ENCODE results near the gene CD300C.
"Not testable (repeated sequence)": the region's sequence is repeated elsewhere in the genome, so short reads cannot be mapped to it uniquely, and the experiment has no call there.

The CD300C gene

GRCh38 chr17:74571621-74572270 lies 25.8 kb upstream of the CD300C start:
- Mint-ChIP-seq H3K36me3 (ENCODE audit: insufficient read depth) (no peaks in the 10 kb centered on the region), H3K27me3 (peaks cover 59% of the 10 kb centered on the region), H3K27ac (ENCODE audit: low read depth) (no peak overlapping the region), H3K9me3 (no peaks in the 10 kb centered on the region), H3K4me3 (no peak overlapping the region), H3K4me1 (peaks cover 5% of the 10 kb centered on the region)
- ATAC-seq (replicated peaks; ENCODE audit: extremely low read depth, poor library complexity, severe bottlenecking) (no peak), DNase-seq (ENCODE audit: low spot score in 2 of 2) (no peak)

GRCh38 chr17:74569020-74570003 lies 23.4 kb upstream of the CD300C start:
- H3K27ac Mint-ChIP-seq (ENCODE audit: low read depth) = no peak overlapping the region
- DNase-seq (ENCODE audit: low spot score in 2 of 2) (no peak), ATAC-seq (replicated peaks; ENCODE audit: extremely low read depth, poor library complexity, severe bottlenecking) (no peak)
- H3K36me3 Mint-ChIP-seq (ENCODE audit: insufficient read depth) = no peaks in the 10 kb centered on the region
- H3K27me3 Mint-ChIP-seq = peaks cover 46% of the 10 kb centered on the region
- no peaks in the 10 kb centered on the region for H3K9me3 Mint-ChIP-seq
- no peak overlapping the region for H3K4me3 Mint-ChIP-seq
- H3K4me1 Mint-ChIP-seq = no peaks in the 10 kb centered on the region

GRCh38 chr17:74568106-74568873 lies 22.4 kb upstream of the CD300C start:
- DNase-seq (ENCODE audit: low spot score in 2 of 2) = no peak

GRCh38 chr17:74567397-74567796 lies 21.5 kb upstream of the CD300C start, which contains the start of gene CD300H:
CD300H (minus strand) TSS chr17:74567509.
- Mint-ChIP-seq H3K9me3 (no peaks in the 10 kb centered on the region), H3K4me1 (no peaks in the 10 kb centered on the region), H3K36me3 (ENCODE audit: insufficient read depth) (no peaks in the 10 kb centered on the region), H3K27ac (ENCODE audit: low read depth) (no peak within 1 kb of the TSS), H3K27me3 (peaks cover 54% of the 10 kb centered on the region), H3K4me3 (no peak within 1 kb of the TSS)
- no peak for DNase-seq (ENCODE audit: low spot score in 2 of 2)
- no peak for ATAC-seq (replicated peaks; ENCODE audit: extremely low read depth, poor library complexity, severe bottlenecking)

More at GRCh38 chr17:74568106-74568873, 22.4 kb upstream of the CD300C start:
- Mint-ChIP-seq H3K4me3 (no peak overlapping the region), H3K27me3 (peaks cover 52% of the 10 kb centered on the region), H3K36me3 (ENCODE audit: insufficient read depth) (no peaks in the 10 kb centered on the region), H3K27ac (ENCODE audit: low read depth) (no peak overlapping the region), H3K4me1 (no peaks in the 10 kb centered on the region), H3K9me3 (no peaks in the 10 kb centered on the region)
- no peak for ATAC-seq (replicated peaks; ENCODE audit: extremely low read depth, poor library complexity, severe bottlenecking)

- H3K36me3 Mint-ChIP-seq (ENCODE audit: insufficient read depth) = no peaks in the 10 kb centered on the region
- H3K4me1 Mint-ChIP-seq = no peaks in the 10 kb centered on the region
- H3K9me3 Mint-ChIP-seq = no peaks in the 10 kb centered on the region
- no peak overlapping the region for H3K27ac Mint-ChIP-seq (ENCODE audit: low read depth)
- DNase-seq (ENCODE audit: low spot score in 2 of 2) (no peak), ATAC-seq (replicated peaks; ENCODE audit: extremely low read depth, poor library complexity, severe bottlenecking) (no peak)
- H3K4me3 Mint-ChIP-seq = no peak overlapping the region
- H3K27me3 Mint-ChIP-seq = peaks cover 57% of the 10 kb centered on the region
Observed at GRCh38 chr17:74566132-74566753, 20.3 kb upstream of the CD300C start.

- Mint-ChIP-seq H3K27me3 (peaks cover 51% of the 10 kb centered on the region), H3K4me1 (no peaks in the 10 kb centered on the region), H3K9me3 (no peaks in the 10 kb centered on the region), H3K4me3 (no peak overlapping the region), H3K36me3 (ENCODE audit: insufficient read depth) (no peaks in the 10 kb centered on the region), H3K27ac (ENCODE audit: low read depth) (no peak overlapping the region)
- DNase-seq (ENCODE audit: low spot score in 2 of 2) = no peak
- ATAC-seq (replicated peaks; ENCODE audit: extremely low read depth, poor library complexity, severe bottlenecking) = no peak
Observed at GRCh38 chr17:74565126-74565525, 19.2 kb upstream of the CD300C start.

GRCh38 chr17:74563358-74563757 lies 17.4 kb upstream of the CD300C start:
- no peaks in the 10 kb centered on the region for H3K9me3 Mint-ChIP-seq
- ATAC-seq (replicated peaks; ENCODE audit: extremely low read depth, poor library complexity, severe bottlenecking) (no peak), DNase-seq (ENCODE audit: low spot score in 2 of 2) (no peak)
- H3K36me3 Mint-ChIP-seq (ENCODE audit: insufficient read depth) = no peaks in the 10 kb centered on the region
- H3K27me3 Mint-ChIP-seq = peaks cover 40% of the 10 kb centered on the region
- no peak overlapping the region for H3K4me3 Mint-ChIP-seq
- H3K4me1 Mint-ChIP-seq = peaks cover 7% of the 10 kb centered on the region
- H3K27ac Mint-ChIP-seq (ENCODE audit: low read depth) = no peak overlapping the region

- no peak for ATAC-seq (replicated peaks; ENCODE audit: extremely low read depth, poor library complexity, severe bottlenecking)
- Mint-ChIP-seq H3K36me3 (ENCODE audit: insufficient read depth) (peaks cover 1% of the 10 kb centered on the region), H3K27ac (ENCODE audit: low read depth) (no peak overlapping the region), H3K4me1 (peaks cover 7% of the 10 kb centered on the region), H3K27me3 (peaks cover 34% of the 10 kb centered on the region), H3K9me3 (no peaks in the 10 kb centered on the region), H3K4me3 (no peak overlapping the region)
- no peak for DNase-seq (ENCODE audit: low spot score in 2 of 2)
Observed at GRCh38 chr17:74561586-74561985, 15.7 kb upstream of the CD300C start.

- no peak overlapping the region for H3K4me3 Mint-ChIP-seq
- H3K9me3 Mint-ChIP-seq = no peaks in the 10 kb centered on the region
- peaks cover 7% of the 10 kb centered on the region for H3K4me1 Mint-ChIP-seq
- no peak for DNase-seq (ENCODE audit: low spot score in 2 of 2)
- H3K27me3 Mint-ChIP-seq = peaks cover 22% of the 10 kb centered on the region
- peak; percentile 46 for ATAC-seq (replicated peaks; ENCODE audit: extremely low read depth, poor library complexity, severe bottlenecking)
- H3K36me3 Mint-ChIP-seq (ENCODE audit: insufficient read depth) = peaks cover 1% of the 10 kb centered on the region
- no peak overlapping the region for H3K27ac Mint-ChIP-seq (ENCODE audit: low read depth)
Observed at GRCh38 chr17:74558882-74559519, 13.1 kb upstream of the CD300C start.

- H3K27ac Mint-ChIP-seq (ENCODE audit: low read depth); H3K4me3 Mint-ChIP-seq; H3K4me1 Mint-ChIP-seq; DNase-seq (ENCODE audit: low spot score in 2 of 2); H3K9me3 Mint-ChIP-seq; ATAC-seq (replicated peaks; ENCODE audit: extremely low read depth, poor library complexity, severe bottlenecking); H3K36me3 Mint-ChIP-seq (ENCODE audit: insufficient read depth): not testable (repeated sequence)
- H3K27me3 Mint-ChIP-seq = peaks cover 22% of the 10 kb centered on the region
Observed at GRCh38 chr17:74558402-74558801, 12.5 kb upstream of the CD300C start.

GRCh38 chr17:74555427-74555940 lies 9.6 kb upstream of the CD300C start:
- H3K4me1 Mint-ChIP-seq = peaks cover 7% of the 10 kb centered on the region
- no peak overlapping the region for H3K4me3 Mint-ChIP-seq
- peaks cover 1% of the 10 kb centered on the region for H3K36me3 Mint-ChIP-seq (ENCODE audit: insufficient read depth)
- DNase-seq (ENCODE audit: low spot score in 2 of 2) (no peak), ATAC-seq (replicated peaks; ENCODE audit: extremely low read depth, poor library complexity, severe bottlenecking) (no peak)
- peaks cover 37% of the 10 kb centered on the region for H3K27me3 Mint-ChIP-seq
- H3K9me3 Mint-ChIP-seq = no peaks in the 10 kb centered on the region
- H3K27ac Mint-ChIP-seq (ENCODE audit: low read depth) = no peak overlapping the region
